Mesenchymal stem cell (in vitro differentiated cells and primary cell): ENCODE measurements around the gene CEBPZ.
A peak's percentile ranks its signal among the peaks of the same experiment; 100 is the strongest.

ENCODE experiments used
- DNase-seq: peaks from one replicate; pipeline ENCODE4 v3.0.0-alpha.2; 2013
- H2AFZ ChIP-seq: one replicate; pipeline ENCODE4 v1.6.1; 2013; ENCODE audit warnings: low read depth, mild to moderate bottlenecking, control low read depth, inconsistent platforms, low read length, moderate library complexity
- H2AK5ac ChIP-seq: 2 replicates; pipeline ENCODE4 v1.6.1; 2013; ENCODE audit warnings: low read length, moderate library complexity, mild to moderate bottlenecking, inconsistent platforms; ENCODE audit not compliant: severe bottlenecking
- H2BK120ac ChIP-seq: one replicate; pipeline ENCODE4 v1.6.1; 2013; ENCODE audit warnings: low read depth, mild to moderate bottlenecking, inconsistent platforms, low read length, moderate library complexity
- H2BK12ac ChIP-seq, 2 experiments: one replicate each; pipeline ENCODE4 v1.6.1; 2013; ENCODE audit warnings: inconsistent platforms in 2 of 2, low read length in 2 of 2, mild to moderate bottlenecking in 2 of 2, moderate library complexity in 2 of 2, control low read depth in 1 of 2
- H2BK15ac ChIP-seq: one replicate; pipeline ENCODE4 v1.6.1; 2013; ENCODE audit warnings: mild to moderate bottlenecking, low read depth, inconsistent platforms; ENCODE audit not compliant: poor library complexity, severe bottlenecking
- H2BK5ac ChIP-seq: 2 replicates; pipeline ENCODE4 v1.6.1; 2013; ENCODE audit warnings: low read depth, mild to moderate bottlenecking, low read length, control low read depth, inconsistent platforms; ENCODE audit not compliant: poor library complexity, severe bottlenecking
- H3K14ac ChIP-seq, 2 experiments: one replicate each; pipeline ENCODE4 v1.6.1; 2013; ENCODE audit warnings: inconsistent platforms in 2 of 2, low read length in 2 of 2, control low read depth in 1 of 2, mild to moderate bottlenecking in 1 of 2, moderate library complexity in 1 of 2
- H3K18ac ChIP-seq, 2 experiments: one replicate each; pipeline ENCODE4 v1.6.1; 2013; ENCODE audit warnings: inconsistent platforms in 2 of 2, low read length in 2 of 2, control low read depth in 1 of 2, low read depth in 1 of 2, mild to moderate bottlenecking in 1 of 2
- H3K23ac ChIP-seq, 2 experiments: one replicate each; pipeline ENCODE4 v1.6.1; 2013; ENCODE audit warnings: inconsistent platforms in 2 of 2, low read length in 2 of 2, mild to moderate bottlenecking in 2 of 2, moderate library complexity in 2 of 2, control low read depth in 1 of 2
- H3K27ac ChIP-seq: 2 replicates; pipeline ENCODE4 v1.5.1; 2013; ENCODE audit warnings: mild to moderate bottlenecking, moderate library complexity, low read length, control low read depth, inconsistent platforms; ENCODE audit not compliant: poor library complexity, severe bottlenecking
- H3K27me3 ChIP-seq, 2 experiments: 2 replicates each; pipeline versions ENCODE4 v1.6.1 to v1.7.0; 2013; ENCODE audit warnings: low read length in 2 of 2, mild to moderate bottlenecking in 2 of 2, moderate library complexity in 2 of 2, control low read depth in 1 of 2, inconsistent platforms in 1 of 2; ENCODE audit not compliant: control insufficient read depth in 1 of 2, insufficient read depth in 1 of 2
- H3K36me3 ChIP-seq, 2 experiments: 2 replicates each; pipeline versions ENCODE4 v1.6.1 to v1.7.0; 2013; ENCODE audit warnings: low read length in 2 of 2, control low read depth in 1 of 2, inconsistent platforms in 1 of 2, low read depth in 1 of 2, mild to moderate bottlenecking in 1 of 2; ENCODE audit not compliant: insufficient read depth in 2 of 2, control insufficient read depth in 1 of 2
- H3K4ac ChIP-seq, 2 experiments: one replicate each; pipeline ENCODE4 v1.6.1; 2013; ENCODE audit warnings: inconsistent platforms in 2 of 2, low read length in 2 of 2, mild to moderate bottlenecking in 2 of 2, moderate library complexity in 2 of 2, control low read depth in 1 of 2, low read depth in 1 of 2
- H3K4me1 ChIP-seq: 2 replicates; pipeline ENCODE4 v1.6.1; 2013; ENCODE audit warnings: low read depth, low read length, control low read depth; ENCODE audit not compliant: control insufficient read depth, insufficient read depth
- H3K4me2 ChIP-seq: 2 replicates; pipeline ENCODE4 v1.6.1; 2013; ENCODE audit warnings: low read length, mild to moderate bottlenecking, inconsistent platforms; ENCODE audit not compliant: poor library complexity, severe bottlenecking
- H3K4me3 ChIP-seq, 2 experiments: 2 replicates each; pipeline versions ENCODE4 v1.5.1 to v1.7.0; 2013; ENCODE audit warnings: low read length in 2 of 2, mild to moderate bottlenecking in 2 of 2, control low read depth in 1 of 2, low read depth in 1 of 2; ENCODE audit not compliant: insufficient read depth in 1 of 2
- H3K79me1 ChIP-seq: replicated peaks from 2 replicates; pipeline ENCODE4 v1.6.1; 2013; ENCODE audit warnings: mild to moderate bottlenecking, control low read depth, low read length, inconsistent platforms; ENCODE audit not compliant: poor library complexity, severe bottlenecking
- H3K9ac ChIP-seq: 2 replicates; pipeline ENCODE4 v1.7.0; 2013; ENCODE audit warnings: mild to moderate bottlenecking, low read length, moderate library complexity
- H3K9me3 ChIP-seq: 2 replicates; pipeline ENCODE4 v1.7.0; 2013; ENCODE audit warnings: mild to moderate bottlenecking, low read length; ENCODE audit not compliant: control insufficient read depth
- H4K8ac ChIP-seq: one replicate; pipeline ENCODE4 v1.6.1; 2013; ENCODE audit warnings: inconsistent platforms, mild to moderate bottlenecking, low read length, moderate library complexity
- H4K91ac ChIP-seq: one replicate; pipeline ENCODE4 v1.6.1; 2013; ENCODE audit warnings: mild to moderate bottlenecking, low read length, inconsistent platforms
- WGBS: methylation state at CpG from one replicate; pipeline ENCODE4 v1.1.7; 2013; ENCODE audit warnings: mixed read lengths; 5-methylcytosine and 5-hydroxymethylcytosine counted together

The CEBPZ gene

GRCh38 chr2:37191253-37191652, 40.1 kb downstream of the CEBPZ start:
- no peaks in the 10 kb centered on the region for H3K79me1 ChIP-seq
- H3K4ac ChIP-seq, result no peak overlapping the region
- H3K23ac ChIP-seq, result no peak overlapping the region
- no peak overlapping the region for H3K4me3 ChIP-seq
- no peak overlapping the region for H4K91ac ChIP-seq
- DNase-seq, result no peak
- no peak overlapping the region for H3K14ac ChIP-seq
- H2BK120ac ChIP-seq, result no peak overlapping the region
- no peak overlapping the region for H2AFZ ChIP-seq
- no peak overlapping the region for H3K27ac ChIP-seq
- no peak overlapping the region for H2BK5ac ChIP-seq
- no peak overlapping the region for H3K9ac ChIP-seq
- no peak overlapping the region for H2BK15ac ChIP-seq
- H3K4me1 ChIP-seq, result peaks cover 9% of the 10 kb centered on the region
- no peaks in the 10 kb centered on the region for H3K9me3 ChIP-seq
- no peak overlapping the region for H2AK5ac ChIP-seq
- H3K27me3 ChIP-seq, result no peaks in the 10 kb centered on the region
- no peak overlapping the region for H4K8ac ChIP-seq
- no peak overlapping the region for H3K18ac ChIP-seq
- 80% methylated on average over 4 of the region's 4 CpGs for WGBS
- no peaks in the 10 kb centered on the region for H3K36me3 ChIP-seq
- H2BK12ac ChIP-seq, result no peak overlapping the region
- H3K4me2 ChIP-seq, result no peak overlapping the region

- Histone ChIP-seq H3K36me3 (no peaks in the 10 kb centered on the region), H3K4me3 (no peak overlapping the region), H3K18ac (no peak overlapping the region), H4K91ac (no peak overlapping the region), H2BK120ac (no peak overlapping the region), H3K4me1 (peaks cover 9% of the 10 kb centered on the region), H2AFZ (no peak overlapping the region), H3K27ac (no peak overlapping the region), H3K79me1 (no peaks in the 10 kb centered on the region), H2BK15ac (no peak overlapping the region), H3K23ac (no peak overlapping the region), H3K9me3 (no peaks in the 10 kb centered on the region), H3K14ac (no peak overlapping the region), H3K9ac (no peak overlapping the region), H4K8ac (no peak overlapping the region), H2BK5ac (no peak overlapping the region), H3K27me3 (no peaks in the 10 kb centered on the region), H3K4ac (no peak overlapping the region), H2BK12ac (no peak overlapping the region), H2AK5ac (no peak overlapping the region), H3K4me2 (no peak overlapping the region)
- WGBS, result 91% methylated on average over 4 of the region's 4 CpGs
- no peak for DNase-seq
Measured at GRCh38 chr2:37190290-37190689, 41.1 kb downstream of the CEBPZ start.

GRCh38 chr2:37189452-37190153, 41.8 kb downstream of the CEBPZ start:
- H3K79me1 ChIP-seq, result no peaks in the 10 kb centered on the region
- H3K14ac ChIP-seq, result no peak overlapping the region
- peak overlapping the region in 1 of 2 experiments; percentile 21 for H2BK12ac ChIP-seq
- no peak overlapping the region for H2AFZ ChIP-seq
- H3K18ac ChIP-seq, result peak overlapping the region; percentile 7 to 9
- DNase-seq, result peak; percentile 83
- peak overlapping the region; percentile 59 for H4K8ac ChIP-seq
- H4K91ac ChIP-seq, result peak overlapping the region; percentile 58
- no peak overlapping the region for H2BK15ac ChIP-seq
- no peak overlapping the region for H2BK120ac ChIP-seq
- H3K9ac ChIP-seq, result peak overlapping the region; percentile 18
- H3K4me1 ChIP-seq, result peaks cover 9% of the 10 kb centered on the region
- no peaks in the 10 kb centered on the region for H3K27me3 ChIP-seq
- 76% methylated on average over 5 of the region's 6 CpGs for WGBS
- H2BK5ac ChIP-seq, result no peak overlapping the region
- H3K9me3 ChIP-seq, result no peaks in the 10 kb centered on the region
- H3K4me3 ChIP-seq, result no peak overlapping the region
- peak overlapping the region in 1 of 2 experiments; percentile 35 for H3K4ac ChIP-seq
- no peak overlapping the region for H2AK5ac ChIP-seq
- H3K27ac ChIP-seq, result peak overlapping the region; percentile 38
- no peaks in the 10 kb centered on the region for H3K36me3 ChIP-seq
- no peak overlapping the region for H3K4me2 ChIP-seq
- H3K23ac ChIP-seq, result no peak overlapping the region

- Histone ChIP-seq H3K23ac (no peak within 1 kb of the TSS), H3K36me3 (no peaks in the 10 kb centered on the region), H2BK12ac (peak within 1 kb of the TSS in 1 of 2 experiments; percentile 21), H3K9me3 (no peaks in the 10 kb centered on the region), H4K91ac (peak within 1 kb of the TSS; percentile 9), H3K4ac (peak within 1 kb of the TSS in 1 of 2 experiments; percentile 35), H2BK5ac (no peak within 1 kb of the TSS), H4K8ac (peak within 1 kb of the TSS; percentile 59), H2BK15ac (no peak within 1 kb of the TSS), H3K9ac (peak within 1 kb of the TSS; percentile 18), H3K14ac (no peak within 1 kb of the TSS), H3K4me2 (no peak within 1 kb of the TSS), H3K27me3 (no peaks in the 10 kb centered on the region), H3K79me1 (no peaks in the 10 kb centered on the region), H2AFZ (no peak within 1 kb of the TSS), H3K27ac (peak within 1 kb of the TSS; percentile 38), H3K4me1 (peaks cover 9% of the 10 kb centered on the region), H2AK5ac (no peak within 1 kb of the TSS), H2BK120ac (no peak within 1 kb of the TSS), H3K18ac (peak within 1 kb of the TSS in 1 of 2 experiments; percentile 7), H3K4me3 (no peak within 1 kb of the TSS)
- 100% methylated on average over 1 of the region's 2 CpGs for WGBS
- DNase-seq, result no peak
Measured at GRCh38 chr2:37188570-37188969, 42.8 kb downstream of the CEBPZ start, which contains the start of gene SULT6B1. Gene SULT6B1, minus strand, starts transcription at chr2:37188670. Its CDS starts 30 bp downstream, at chr2:37188640.
